GM19324 (cell line): ENCODE data around the gene TRAF1.

Experiments used
- ATAC-seq: cut with Tn5 transposase; IDR thresholded peaks from one replicate; pipeline ENCODE4 v1.9.1; 2021; ENCODE audit warnings: mild to moderate bottlenecking, moderate library complexity; ENCODE audit not compliant: unreplicated experiment, low FRiP score

TRAF1 gene

GRCh38 chr9:120925535-120926396 is 830 bp downstream of the TRAF1 start:
- ATAC-seq = no peak

- no peak for ATAC-seq
Measured at GRCh38 chr9:120924698-120925534, 1.7 kb downstream of the TRAF1 start.

GRCh38 chr9:120923620-120924328 is 2.8 kb downstream of the TRAF1 start:
- ATAC-seq = no peak

- ATAC-seq = no peak
Measured at GRCh38 chr9:120922404-120923195, 4.0 kb downstream of the TRAF1 start.

- ATAC-seq = no peak
Measured at GRCh38 chr9:120921661-120922181, 4.9 kb downstream of the TRAF1 start.

- no peak for ATAC-seq
Measured at GRCh38 chr9:120920806-120921178, 5.8 kb downstream of the TRAF1 start.

- no peak for ATAC-seq
Measured at GRCh38 chr9:120919843-120920805, 6.5 kb downstream of the TRAF1 start.

- ATAC-seq = no peak
Measured at GRCh38 chr9:120918931-120919842, 7.4 kb downstream of the TRAF1 start.

- no peak for ATAC-seq
Measured at GRCh38 chr9:120917929-120918762, 8.4 kb downstream of the TRAF1 start.

- ATAC-seq = no peak
Measured at GRCh38 chr9:120916991-120917880, 9.4 kb downstream of the TRAF1 start.

GRCh38 chr9:120916588-120916987 is 10.0 kb downstream of the TRAF1 start:
- ATAC-seq = no peak

- no peak for ATAC-seq
Measured at GRCh38 chr9:120915854-120916470, 10.6 kb downstream of the TRAF1 start.

- no peak for ATAC-seq
Measured at GRCh38 chr9:120914953-120915352, 11.6 kb downstream of the TRAF1 start.

- no peak for ATAC-seq
Measured at GRCh38 chr9:120914396-120914795, 12.2 kb downstream of the TRAF1 start.

- no peak for ATAC-seq
Measured at GRCh38 chr9:120913647-120914264, 12.8 kb downstream of the TRAF1 start.
